Kidney (tissue), 14 donors: Measurements from ENCODE around the gene DNAJC28. TPM values are rescaled to one million over a fixed set of nuclear protein-coding genes. Genes with fewer than 3 reads are reported as not detected.
"Not testable (repeated sequence)": the region's sequence is repeated elsewhere in the genome, so short reads cannot be mapped to it uniquely, and the experiment has no call there.

Experiments
- DNase-seq, 5 donors: peaks; one replicate each; pipeline ENCODE4 v3.0.0-alpha.2; 2013 to 2020
- FAIRE-seq: peaks from 2 replicates; lab custom pipeline; 2012; peaks lifted over from hg19 to GRCh38; lab: Jason Lieb, UNC
- H3K27ac ChIP-seq, 2 donors: one replicate each; pipeline ENCODE4 v1.7.0; 2013; ENCODE audit warnings: low read depth in 2 of 2, low read length in 2 of 2, inconsistent platforms in 1 of 2
- H3K27me3 ChIP-seq: one replicate; pipeline ENCODE4 v1.7.1; 2013; ENCODE audit warnings: low read length, inconsistent platforms; ENCODE audit not compliant: control insufficient read depth, insufficient read depth
- H3K36me3 ChIP-seq, 3 donors: one replicate each; pipeline versions ENCODE4 v1.7.0 to v1.7.1; 2013; ENCODE audit warnings: low read length in 3 of 3, control low read depth in 1 of 3, inconsistent platforms in 1 of 3; ENCODE audit not compliant: insufficient read depth in 3 of 3, control insufficient read depth in 2 of 3
- H3K4me1 ChIP-seq, 3 donors: one replicate each; pipeline versions ENCODE4 v1.7.0 to v1.7.1; 2013; ENCODE audit warnings: low read length in 3 of 3, inconsistent platforms in 1 of 3, low read depth in 1 of 3; ENCODE audit not compliant: control insufficient read depth in 2 of 3, insufficient read depth in 2 of 3
- H3K4me3 ChIP-seq, 3 donors: one replicate each; pipeline versions ENCODE4 v1.7.0 to v1.8.1; 2013; ENCODE audit warnings: low read length in 3 of 3, control low read depth in 1 of 3, inconsistent platforms in 1 of 3
- H3K9ac ChIP-seq, 3 donors: one replicate each; pipeline versions ENCODE4 v1.7.0 to v1.7.1; 2013; ENCODE audit warnings: low read length in 3 of 3, control low read depth in 1 of 3, inconsistent platforms in 1 of 3
- H3K9me3 ChIP-seq, 3 donors: one replicate each; pipeline versions ENCODE4 v1.7.0 to v1.7.1; 2013; ENCODE audit warnings: low read length in 3 of 3, control low read depth in 1 of 3, inconsistent platforms in 1 of 3; ENCODE audit not compliant: control insufficient read depth in 2 of 3, insufficient read depth in 1 of 3
- CTCF ChIP-seq: IDR thresholded peaks from 3 replicates; pipeline ENCODE4 v1.5.1; 2012; ENCODE audit warnings: mild to moderate bottlenecking, moderate library complexity, borderline replicate concordance; ENCODE audit not compliant: insufficient read depth; ENCODE audit errors: extremely low read depth
- intact Hi-C: fragments of 100-400 bp; cut with DNase I; formaldehyde crosslinking; loops from one replicate; pipeline ENCODE4 v1.11.1; 2022
- polyA plus RNA-seq: library from polyadenylated mRNA; stranded (reverse); fragments of 350-450 nt; fragmentation: Illumina TruSeq; extraction: RNeasy Lipid Tissue Mini Kit (QIAGEN cat#74804); gene quantifications from one replicate; pipeline ENCODE4 v1.2.3, GENCODE V29; 2014; ENCODE audit warnings: low read depth, low replicate concordance; ENCODE audit not compliant: insufficient read depth
- total RNA-seq: library from RNA; stranded (reverse); fragmentation: NEBNext Ultra II Directional; extraction: Animal tissue kit (Norgen Biotek cat#: 25700); gene quantifications from one replicate; pipeline ENCODE4 v1.2.1, GENCODE V29; 2021
- donor health status: control.
- donor health status: control.
- donor health status: control.
- donor health status: control.
- donor health status: control.
- donor health status: DM: yes; HTN: yes; CAD: no.
- donor health status: Normal renal cell carcinoma (clear cell type).

Gene DNAJC28
- total and polyA plus RNA-seq, 2 donors from 2014 or later, result 2.2 to 4.6 TPM

DNA sequence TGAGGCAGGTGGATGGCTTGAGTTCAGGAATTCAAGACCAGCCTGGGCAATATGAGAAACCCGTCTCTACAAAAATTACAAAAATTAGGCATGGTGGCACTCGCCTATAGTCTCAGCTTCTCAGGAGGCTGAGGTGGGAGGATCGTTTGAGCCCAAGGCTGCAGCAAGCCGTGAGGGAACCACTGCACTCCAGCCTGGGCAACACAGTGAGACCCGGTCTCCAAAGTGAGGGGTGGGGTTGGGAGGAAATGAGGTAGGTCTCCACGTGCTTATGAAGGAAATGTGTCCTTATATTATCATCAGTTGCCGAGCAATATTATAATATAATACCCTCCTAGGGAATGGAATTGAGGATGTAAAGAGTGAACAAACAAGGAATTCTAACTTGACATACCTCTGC is 14.4 kb downstream of the DNAJC28 start:
- FAIRE-seq (no peak), DNase-seq (no peak)
- no peaks in the 10 kb centered on the region for H3K36me3 ChIP-seq
- no peak overlapping the region for H3K27ac ChIP-seq
- no peak overlapping the region for H3K9ac ChIP-seq
- intact Hi-C loops, result no loop called here
- H3K27me3 ChIP-seq, result no peaks in the 10 kb centered on the region
- no peak for TF ChIP-seq CTCF
- H3K4me3 ChIP-seq, result no peak overlapping the region
- H3K9me3 ChIP-seq, result no peaks in the 10 kb centered on the region
- no peaks in the 10 kb centered on the region for H3K4me1 ChIP-seq

GRCh38 chr21:33473344-33473743 is 18.2 kb downstream of the DNAJC28 start:
- no peaks in the 10 kb centered on the region for H3K9me3 ChIP-seq

GRCh38 chr21:33470701-33471100 is 20.8 kb downstream of the DNAJC28 start:
- Histone ChIP-seq H3K9ac (no peak overlapping the region), H3K27ac (no peak overlapping the region), H3K27me3 (no peaks in the 10 kb centered on the region), H3K4me3 (no peak overlapping the region), H3K4me1 (no peaks in the 10 kb centered on the region), H3K36me3 (peaks cover 0 to under 1% (median 0%) of the 10 kb centered on the region in 3 donors), H3K9me3 (no peaks in the 10 kb centered on the region)
- FAIRE-seq, result no peak
- DNase-seq, result no peak
- TF ChIP-seq CTCF, result no peak
- intact Hi-C loops, result no loop called here

More at GRCh38 chr21:33473344-33473743, 18.2 kb downstream of the DNAJC28 start:
- Histone ChIP-seq H3K27me3 (no peaks in the 10 kb centered on the region), H3K27ac (no peak overlapping the region), H3K4me1 (no peaks in the 10 kb centered on the region), H3K9ac (no peak overlapping the region), H3K36me3 (no peaks in the 10 kb centered on the region), H3K4me3 (no peak overlapping the region)
- intact Hi-C loops, result no loop called here
- DNase-seq (no peak), FAIRE-seq (no peak)
- no peak for TF ChIP-seq CTCF

DNA sequence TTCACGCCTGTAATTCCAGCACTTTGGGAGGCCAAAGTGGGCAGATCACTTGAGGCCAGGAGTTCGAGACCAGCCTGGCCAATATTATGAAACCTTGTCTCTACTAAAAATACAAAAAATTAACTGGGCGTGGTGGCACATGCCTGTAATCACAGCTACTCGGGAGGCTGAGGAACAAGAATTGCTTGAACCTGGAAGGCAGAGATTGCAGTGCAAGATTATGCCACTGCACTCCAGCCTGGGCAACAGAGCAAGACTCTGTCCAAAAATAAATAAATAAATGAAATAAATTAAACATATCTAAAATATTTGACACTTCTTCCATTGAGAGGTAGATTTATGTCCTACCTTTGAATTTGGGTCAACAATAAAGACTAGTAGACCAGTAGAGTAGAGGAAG is 22.3 kb downstream of the DNAJC28 start:
- FAIRE-seq, H3K9me3 ChIP-seq, H3K9ac ChIP-seq, intact Hi-C loops, DNase-seq, H3K4me3 ChIP-seq, H3K4me1 ChIP-seq, H3K36me3 ChIP-seq, H3K27ac ChIP-seq, H3K27me3 ChIP-seq: not testable (repeated sequence)
